Left hindlimb (tissue), 1 donor: ENCODE results near the gene LAMTOR1.

ENCODE experiments used
- DNase-seq: peaks from one replicate; pipeline ENCODE4 v3.0.0-alpha.2; 2018

LAMTOR1 gene

DNA sequence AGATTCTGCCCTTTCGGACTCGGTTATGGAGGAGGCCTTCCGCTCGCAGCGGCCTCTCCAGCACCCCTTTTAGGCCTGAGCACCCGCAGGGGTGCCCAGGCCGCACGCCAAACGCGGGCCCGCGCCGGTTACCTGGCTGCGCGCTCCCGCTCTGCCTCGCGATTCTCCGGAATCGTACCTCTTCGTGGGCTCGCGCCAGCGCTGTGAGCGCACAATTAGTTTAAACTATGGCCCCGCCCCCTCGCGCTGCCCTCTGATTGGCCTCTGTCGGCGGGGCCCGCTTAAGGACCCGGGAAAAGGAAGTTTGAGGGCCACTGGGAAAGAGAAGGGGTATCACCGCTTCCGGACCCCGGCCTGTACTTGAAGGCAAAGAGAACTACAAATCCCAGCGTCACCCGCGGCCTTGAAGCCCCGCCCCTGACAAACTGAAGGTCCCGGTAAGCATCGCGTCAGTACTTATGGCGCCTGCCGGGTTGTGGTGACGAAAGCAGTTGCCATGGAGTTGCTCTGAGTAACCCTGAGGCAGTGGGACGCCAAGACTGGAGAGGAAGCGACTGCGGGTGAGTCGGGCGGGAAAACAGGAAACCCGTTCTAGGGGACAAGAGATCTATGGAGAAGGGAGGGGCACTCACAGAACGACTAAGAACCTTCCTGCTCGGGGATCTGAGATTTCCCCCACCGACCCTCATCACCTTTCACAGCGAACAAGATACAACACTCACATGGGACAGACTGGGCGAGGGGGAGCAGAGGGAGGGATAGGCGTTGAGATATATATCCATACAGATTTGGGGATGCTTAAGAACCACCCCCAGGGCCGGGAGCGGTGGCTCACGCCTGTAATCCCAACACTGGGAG lies 22.5 kb downstream of the LAMTOR1 start, which contains the start of the genes LRRC51 and NUMA1:
Gene LRRC51, plus strand, starts transcription at position 525 of the 858 bp plus-strand sequence. CDS start 8,234 bp downstream, outside the sequence.
Gene NUMA1, minus strand, starts transcription at position 217 of the 858 bp plus-strand sequence. CDS start 44,599 bp downstream, outside the sequence.
- DNase-seq = peak; percentile 100

GRCh38 chr11:72079819-72080325 lies 23.2 kb downstream of the LAMTOR1 start:
- no peak for DNase-seq

DNA sequence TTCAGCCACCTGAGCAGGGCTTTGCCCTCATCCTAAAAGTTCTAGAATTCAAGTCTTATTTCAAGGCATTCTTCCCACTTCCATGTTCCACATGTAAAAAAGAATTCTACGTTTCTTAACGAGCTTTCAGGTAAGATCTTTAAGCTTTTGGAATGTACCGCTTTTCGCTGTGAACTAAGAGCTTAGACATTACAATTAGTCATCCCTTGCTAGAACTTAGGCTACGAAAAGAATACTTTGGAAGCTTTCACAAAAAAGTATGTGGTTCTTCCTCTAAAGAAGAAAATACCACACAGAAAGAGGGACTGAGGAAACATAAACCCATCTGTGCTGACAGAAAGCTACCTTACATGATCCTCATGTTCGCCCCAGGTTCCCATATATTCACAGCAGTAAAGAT lies 24.6 kb downstream of the LAMTOR1 start:
- DNase-seq = no peak

DNA sequence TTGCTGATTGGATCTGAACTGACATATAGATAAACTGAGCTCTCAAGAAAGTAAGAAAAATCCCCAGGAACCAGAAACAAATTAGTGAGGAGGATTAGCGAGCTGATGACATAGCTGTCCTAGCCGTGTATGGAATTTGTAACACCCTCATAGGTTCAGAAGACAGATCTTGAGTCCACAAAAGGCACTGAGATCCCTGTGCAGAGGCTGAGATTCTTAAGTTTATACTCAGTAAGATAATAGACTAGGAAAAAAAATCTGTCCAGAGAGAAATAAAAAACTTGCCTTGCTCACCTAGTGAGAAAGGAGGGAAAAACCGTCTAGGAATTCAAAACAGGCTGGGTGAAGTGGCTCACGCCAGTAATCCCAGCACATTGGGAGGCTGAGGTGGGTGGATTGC lies 27.3 kb downstream of the LAMTOR1 start:
- DNase-seq = no peak

DNA sequence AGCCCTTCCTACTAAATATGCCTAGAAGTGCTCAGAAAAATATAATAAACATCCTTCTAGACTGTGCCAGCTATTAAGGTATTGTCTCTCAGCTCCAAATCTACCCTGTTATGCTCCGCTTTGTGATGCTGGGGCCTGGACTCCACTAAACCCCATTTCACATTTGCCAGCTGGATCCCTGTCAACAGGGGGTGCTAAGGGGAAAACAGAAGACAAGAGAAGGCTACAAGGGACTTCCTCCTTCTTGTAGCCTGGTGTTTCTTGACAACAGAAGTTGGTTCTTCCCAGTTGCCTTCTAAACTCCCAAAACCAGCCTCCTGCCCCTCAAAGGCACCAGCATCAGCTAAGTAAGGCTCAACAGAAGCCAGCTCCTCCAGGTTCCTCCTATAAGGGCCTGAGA lies 28.0 kb downstream of the LAMTOR1 start:
- no peak for DNase-seq

GRCh38 chr11:72072348-72072747 lies 30.7 kb downstream of the LAMTOR1 start:
- no peak for DNase-seq

DNA sequence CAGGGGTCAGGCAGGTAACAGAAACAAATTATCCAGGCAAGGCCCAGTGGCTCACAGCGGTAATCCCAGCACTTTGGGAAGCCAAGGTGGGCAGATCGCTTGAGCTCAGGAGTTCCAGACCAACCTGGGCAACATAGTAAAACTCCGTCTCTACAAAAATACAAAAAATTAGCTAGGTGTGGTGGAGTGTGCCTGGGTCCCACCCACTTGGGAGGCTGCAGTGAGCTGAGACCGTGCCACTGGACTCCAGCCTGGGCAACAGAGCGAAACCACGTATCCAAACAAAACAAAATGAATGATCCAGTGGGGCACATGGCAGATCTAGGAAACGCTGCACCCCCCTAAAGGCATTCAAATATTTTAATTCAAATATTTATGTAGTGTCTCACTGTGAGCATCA lies 32.6 kb downstream of the LAMTOR1 start:
- no peak for DNase-seq

GRCh38 chr11:72069787-72070251 lies 33.3 kb downstream of the LAMTOR1 start:
- DNase-seq = peak; percentile 58

GRCh38 chr11:72069200-72069599 lies 33.9 kb downstream of the LAMTOR1 start:
- DNase-seq = no peak

DNA sequence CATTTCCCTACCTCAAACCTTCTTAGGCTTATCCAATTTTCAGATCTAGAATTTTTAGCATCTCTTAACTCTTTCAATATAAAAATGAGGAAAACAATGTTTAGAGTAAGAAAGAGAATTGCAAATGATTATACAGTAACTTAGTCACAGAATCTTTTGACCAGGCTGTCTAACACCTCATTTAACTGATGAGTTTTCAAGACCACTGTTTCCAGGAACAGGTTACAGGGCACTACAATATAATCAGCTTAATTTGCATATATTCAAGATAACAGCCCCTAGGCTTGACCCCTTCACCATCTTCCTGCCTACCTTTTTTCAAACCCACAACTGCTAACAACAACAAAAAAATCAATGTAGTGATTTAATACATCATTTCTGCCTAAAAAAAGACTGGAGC lies 35.4 kb downstream of the LAMTOR1 start:
- no peak for DNase-seq

DNA sequence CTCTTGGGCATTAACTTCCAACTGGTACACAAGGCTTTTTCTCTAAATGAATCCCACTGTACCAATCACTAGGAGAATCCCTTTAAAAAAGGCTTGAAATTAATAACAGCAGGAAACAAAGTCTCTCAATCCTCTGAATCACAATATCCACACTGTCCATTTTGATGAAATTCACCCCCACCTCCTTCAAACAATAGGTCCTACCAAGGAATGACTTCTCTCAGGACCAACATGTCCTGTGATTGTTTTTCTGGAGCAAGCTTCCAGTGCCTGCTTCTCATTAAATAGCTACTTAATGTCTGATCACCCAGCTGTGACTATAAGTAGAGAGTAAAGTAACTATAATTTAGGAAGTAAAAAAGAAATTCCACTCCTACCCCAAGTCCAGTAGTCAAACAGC lies 35.8 kb downstream of the LAMTOR1 start:
- DNase-seq = no peak

- DNase-seq = no peak
Observed at GRCh38 chr11:72066855-72067254, 36.2 kb downstream of the LAMTOR1 start.

DNA sequence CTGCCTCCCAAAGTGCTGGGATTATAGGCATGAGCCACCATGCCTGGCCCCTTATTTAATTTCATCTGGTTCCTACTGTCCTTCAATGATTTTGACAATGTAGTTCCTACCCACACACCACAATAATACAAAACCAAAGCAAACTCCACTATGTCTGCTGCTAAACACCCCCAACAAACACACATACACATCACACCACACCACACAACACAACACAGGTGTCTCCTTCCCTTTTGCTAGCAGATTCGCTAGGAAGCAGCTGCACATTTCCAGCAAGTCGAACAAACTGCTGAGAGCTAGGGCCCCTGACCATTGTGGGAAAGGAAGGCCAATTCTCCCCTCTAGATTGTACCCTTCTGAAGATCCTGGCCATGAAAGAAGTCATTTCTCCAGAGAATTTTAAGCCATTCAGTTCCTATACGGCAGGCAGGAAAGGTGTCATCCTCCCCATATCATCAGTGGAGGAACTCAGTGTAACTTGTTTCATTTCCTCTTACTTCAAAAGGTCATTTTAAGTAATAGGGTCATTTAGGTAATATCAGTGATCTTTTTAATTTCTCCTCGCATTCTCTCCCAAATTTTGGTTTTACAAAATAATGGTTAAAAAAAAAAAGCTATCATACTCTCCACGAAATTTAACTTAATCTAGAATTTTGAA lies 41.2 kb downstream of the LAMTOR1 start:
- no peak for DNase-seq

- no peak for DNase-seq
Observed at GRCh38 chr11:72058416-72059034, 44.6 kb downstream of the LAMTOR1 start.

- DNase-seq = no peak
Observed at GRCh38 chr11:72048766-72049460, 54.2 kb downstream of the LAMTOR1 start.
